Measurements from ENCODE around the gene AGBL4. TPM values are rescaled to one million over a fixed set of nuclear protein-coding genes. Genes with fewer than 3 reads are reported as not detected.

AGBL4 gene
- total and polyA plus RNA-seq, 11 donors = 0.40 to 1.4 (median 0.54) TPM; not detected in 3

DNA sequence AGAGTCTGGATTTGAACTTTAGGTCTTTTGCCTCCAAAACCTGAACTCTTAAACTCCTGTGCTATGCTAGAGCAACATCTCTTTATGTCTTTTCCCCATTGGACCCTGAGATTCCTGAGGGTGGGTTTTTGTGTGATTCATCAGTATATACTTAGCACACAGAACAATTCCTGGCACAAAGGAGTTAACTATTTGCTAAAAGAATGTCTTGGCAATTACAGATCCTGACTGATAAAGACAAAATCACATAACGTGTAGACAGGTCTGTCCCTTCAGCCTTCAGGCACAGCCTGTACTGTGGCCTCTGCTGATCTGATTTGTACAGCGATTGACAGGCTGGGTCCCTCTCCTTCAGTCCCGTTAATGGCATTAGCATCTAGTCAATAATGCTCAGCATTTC lies 1084.7 kb downstream of the AGBL4 start:
- Histone ChIP-seq H3K4me1 (peaks cover 0 to 4% (median 0%) of the 10 kb centered on the region in 12 donors), H3K27ac (no peak overlapping the region), H3K9me3 (no peaks in the 10 kb centered on the region), H3K27me3 (peaks cover 0 to 4% (median 0%) of the 10 kb centered on the region in 9 donors), H3K36me3 (no peaks in the 10 kb centered on the region), H3K4me3 (no peak overlapping the region)
- intact Hi-C loops (cut with DNase I) = no loop called here
- no peak for TF ChIP-seq POLR2A (IDR thresholded peaks at IDR 0.05)
- TF ChIP-seq, protein P1, sequence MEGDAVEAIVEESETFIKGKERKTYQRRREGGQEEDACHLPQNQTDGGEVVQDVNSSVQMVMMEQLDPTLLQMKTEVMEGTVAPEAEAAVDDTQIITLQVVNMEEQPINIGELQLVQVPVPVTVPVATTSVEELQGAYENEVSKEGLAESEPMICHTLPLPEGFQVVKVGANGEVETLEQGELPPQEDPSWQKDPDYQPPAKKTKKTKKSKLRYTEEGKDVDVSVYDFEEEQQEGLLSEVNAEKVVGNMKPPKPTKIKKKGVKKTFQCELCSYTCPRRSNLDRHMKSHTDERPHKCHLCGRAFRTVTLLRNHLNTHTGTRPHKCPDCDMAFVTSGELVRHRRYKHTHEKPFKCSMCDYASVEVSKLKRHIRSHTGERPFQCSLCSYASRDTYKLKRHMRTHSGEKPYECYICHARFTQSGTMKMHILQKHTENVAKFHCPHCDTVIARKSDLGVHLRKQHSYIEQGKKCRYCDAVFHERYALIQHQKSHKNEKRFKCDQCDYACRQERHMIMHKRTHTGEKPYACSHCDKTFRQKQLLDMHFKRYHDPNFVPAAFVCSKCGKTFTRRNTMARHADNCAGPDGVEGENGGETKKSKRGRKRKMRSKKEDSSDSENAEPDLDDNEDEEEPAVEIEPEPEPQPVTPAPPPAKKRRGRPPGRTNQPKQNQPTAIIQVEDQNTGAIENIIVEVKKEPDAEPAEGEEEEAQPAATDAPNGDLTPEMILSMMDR (IDR thresholded peaks at IDR 0.05) = no peak
- 49 to 65% (median 53%) methylated on average over 3 of the region's 3 CpGs for WGBS, 4 donors
- no peak for DNase-seq
- ATAC-seq = no peak

DNA sequence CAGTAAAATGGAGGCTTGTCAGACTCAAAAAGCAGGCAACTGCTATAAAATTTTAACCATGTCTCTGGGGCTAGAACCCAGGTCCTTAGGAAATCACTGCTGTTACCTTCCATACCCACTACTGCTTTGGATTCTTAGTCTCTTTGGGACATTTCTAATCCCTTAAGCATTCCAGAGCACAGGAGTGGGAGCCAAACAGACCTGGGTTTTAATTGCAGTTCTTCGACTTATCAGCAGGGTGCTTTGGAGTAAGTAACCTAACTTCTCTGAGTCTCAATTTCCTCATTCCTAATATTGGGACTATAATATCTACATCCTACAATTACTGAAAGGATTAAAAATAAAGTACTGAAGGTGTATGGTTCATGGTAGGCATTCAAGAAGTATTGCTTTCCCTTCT lies 1086.0 kb downstream of the AGBL4 start:
- TF ChIP-seq POLR2A (IDR thresholded peaks at IDR 0.05) = no peak
- TF ChIP-seq, protein P1 (IDR thresholded peaks at IDR 0.05) = no peak
- no peak overlapping the region for H3K27ac ChIP-seq
- ATAC-seq = no peak
- no peaks in the 10 kb centered on the region for H3K9me3 ChIP-seq
- H3K4me3 ChIP-seq = no peak overlapping the region
- intact Hi-C loops (cut with DNase I) = no loop called here
- H3K36me3 ChIP-seq = no peaks in the 10 kb centered on the region
- WGBS, 4 donors = 56 to 76% (median 72%) methylated on average over 1 of the region's 1 CpG
- DNase-seq = no peak
- H3K27me3 ChIP-seq = peaks cover 0 to 4% (median 0%) of the 10 kb centered on the region in 9 donors
- H3K4me1 ChIP-seq = no peaks in the 10 kb centered on the region

DNA sequence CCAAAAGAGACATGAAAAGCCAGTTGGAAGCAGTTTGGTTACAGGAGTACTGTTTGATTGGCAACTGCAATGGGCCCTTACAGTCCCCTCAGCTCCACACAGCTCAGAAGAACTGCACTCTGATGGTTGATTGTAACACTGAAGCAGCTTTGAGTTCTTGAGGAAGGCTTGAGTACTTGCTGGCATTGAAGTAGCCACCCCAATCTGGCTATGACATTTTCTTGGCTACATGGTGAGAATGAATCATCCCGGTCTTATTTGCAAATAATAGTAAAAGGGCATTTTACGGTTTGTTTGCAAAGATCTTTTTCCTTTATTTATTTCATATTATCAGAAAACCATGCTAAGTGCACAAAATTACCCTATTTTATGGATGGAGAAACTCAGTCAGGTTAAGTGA lies 1087.3 kb downstream of the AGBL4 start:
- Histone ChIP-seq H3K4me1 (peaks cover 0 to 9% (median 0%) of the 10 kb centered on the region in 12 donors), H3K36me3 (no peaks in the 10 kb centered on the region), H3K4me3 (no peak overlapping the region), H3K9me3 (no peaks in the 10 kb centered on the region), H3K27ac (no peak overlapping the region), H3K27me3 (peaks cover 0 to 4% (median 0%) of the 10 kb centered on the region in 9 donors)
- intact Hi-C loops (cut with DNase I) = no loop called here
- TF ChIP-seq, protein P1 (IDR thresholded peaks at IDR 0.05) = no peak
- TF ChIP-seq POLR2A (IDR thresholded peaks at IDR 0.05) = no peak
- ATAC-seq (no peak), DNase-seq (no peak)
- 73 to 98% (median 96%) methylated on average over 2 of the region's 2 CpGs for WGBS, 4 donors

DNA sequence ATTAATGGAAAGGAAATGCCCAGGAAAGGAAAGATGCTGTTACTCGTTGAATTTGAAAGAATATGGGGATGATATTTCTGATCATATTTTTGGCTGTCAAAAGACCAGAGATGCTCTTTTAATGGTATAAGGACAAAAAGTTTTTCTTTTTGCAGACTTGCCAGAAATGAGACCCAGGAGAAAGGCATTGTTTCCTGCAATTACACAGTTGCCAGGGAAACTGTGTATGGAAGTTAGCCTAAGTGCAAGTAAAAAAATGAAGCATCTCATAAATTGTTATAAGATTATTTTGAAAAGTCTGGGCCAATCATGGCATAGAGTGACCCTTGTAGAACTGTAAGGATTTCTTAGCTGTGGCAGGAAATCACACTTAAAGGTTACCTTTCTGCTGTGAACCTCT lies 1091.4 kb downstream of the AGBL4 start:
- Histone ChIP-seq H3K27me3 (peaks cover 0 to 4% (median 0%) of the 10 kb centered on the region in 9 donors), H3K27ac (no peak overlapping the region), H3K4me1 (peaks cover 0 to 9% (median 0%) of the 10 kb centered on the region in 12 donors), H3K4me3 (no peak overlapping the region), H3K36me3 (no peaks in the 10 kb centered on the region), H3K9me3 (no peaks in the 10 kb centered on the region)
- DNase-seq = no peak
- no peak for TF ChIP-seq POLR2A (IDR thresholded peaks at IDR 0.05)
- TF ChIP-seq, protein P1 (IDR thresholded peaks at IDR 0.05) = no peak
- no peak for ATAC-seq
- WGBS, 4 donors = 40 to 60% (median 55%) methylated on average over 1 of the region's 1 CpG
- intact Hi-C loops (cut with DNase I) = no loop called here

Data from heart left ventricle (tissue), 16 donors.